Aorta (tissue), 5 donors: ENCODE results near the gene UNC13A. TPM values are rescaled to one million over a fixed set of nuclear protein-coding genes. Genes with fewer than 3 reads are reported as not detected.
"Not testable (repeated sequence)": the region's sequence is repeated elsewhere in the genome, so short reads cannot be mapped to it uniquely, and the experiment has no call there.

Experiments
- ATAC-seq: fragments of 200-7000 bp; cut with Tn5 transposase; one replicate; pipeline ENCODE4 v1.9.1; 2022; ENCODE audit warnings: moderate library complexity; ENCODE audit not compliant: low FRiP score
- DNase-seq, 2 donors: peaks; one replicate each; pipeline ENCODE4 v3.0.0-alpha.2; 2020
- H3K27ac ChIP-seq, 2 donors: one replicate each; pipeline ENCODE4 v1.5.1; 2013; ENCODE audit warnings: low read length in 2 of 2, mild to moderate bottlenecking in 2 of 2, moderate library complexity in 2 of 2, control low read depth in 1 of 2, inconsistent platforms in 1 of 2, low read depth in 1 of 2
- H3K27me3 ChIP-seq, 2 donors: one replicate each; pipeline ENCODE4 v1.6.1; 2013; ENCODE audit warnings: control low read depth in 1 of 2, low read length in 1 of 2, mild to moderate bottlenecking in 1 of 2, moderate library complexity in 1 of 2; ENCODE audit not compliant: insufficient read depth in 2 of 2, control insufficient read depth in 1 of 2
- H3K36me3 ChIP-seq, 2 donors: one replicate each; pipeline ENCODE4 v1.6.1; 2013; ENCODE audit warnings: control low read depth in 1 of 2, low read length in 1 of 2, mild to moderate bottlenecking in 1 of 2; ENCODE audit not compliant: insufficient read depth in 2 of 2, control insufficient read depth in 1 of 2
- H3K4me1 ChIP-seq, 2 donors: one replicate each; pipeline ENCODE4 v1.6.1; 2013; ENCODE audit warnings: low read length in 2 of 2, control low read depth in 1 of 2, mild to moderate bottlenecking in 1 of 2, moderate library complexity in 1 of 2; ENCODE audit not compliant: insufficient read depth in 2 of 2, control insufficient read depth in 1 of 2
- H3K4me3 ChIP-seq, 2 donors: one replicate each; pipeline ENCODE4 v1.5.1; 2013; ENCODE audit warnings: low read length in 2 of 2, control low read depth in 1 of 2, mild to moderate bottlenecking in 1 of 2
- H3K9me3 ChIP-seq: one replicate; pipeline ENCODE4 v1.6.1; 2013; ENCODE audit warnings: mild to moderate bottlenecking, low read length; ENCODE audit not compliant: control insufficient read depth
- WGBS, 2 donors: extraction: QIAGEN DNeasy Blood & Tissue Kit; methylation state at CpG; one replicate each; pipeline ENCODE4 v1.1.7; 2013; 5-methylcytosine and 5-hydroxymethylcytosine counted together
- intact Hi-C, 2 donors: fragments of 100-400 bp; cut with DNase I; formaldehyde crosslinking; loops; one replicate each; pipeline versions ENCODE4 v1.14.2 to v1.15.0; 2022
- polyA plus RNA-seq, 2 donors: library from polyadenylated mRNA; stranded (reverse); fragments of 200-250 nt; gene quantifications; one replicate each; pipeline ENCODE4 v1.2.3, GENCODE V29; 2013
- total RNA-seq, 2 donors: library from RNA; stranded (reverse); fragmentation: NEBNext Ultra II Directional; extraction: Animal tissue kit (Norgen Biotek cat#: 25700); gene quantifications; one replicate each; pipeline ENCODE4 v1.2.1, GENCODE V29; 2021
- donor health status: healthy with polysubstance abuse.
- donor health status: Bipolar disorder and iron deficiency.
- donor health status: DM: no; HTN: no; CAD: no.
- donor health status: DM: no; HTN: no; CAD: no.
- donor health status: DM: yes; HTN: yes; CAD: no.

Gene UNC13A
- total and polyA plus RNA-seq, 4 donors, result 0.38 to 2.8 (median 1.9) TPM

- ATAC-seq, result no peak
- Histone ChIP-seq H3K27ac (no peak overlapping the region), H3K4me3 (no peak overlapping the region), H3K27me3 (no peaks in the 10 kb centered on the region), H3K9me3 (no peaks in the 10 kb centered on the region), H3K36me3 (no peaks in the 10 kb centered on the region), H3K4me1 (no peaks in the 10 kb centered on the region)
- DNase-seq, result no peak
- 59 to 60% methylated on average over 8 of the region's 8 CpGs for WGBS, 2 donors
- intact Hi-C loops, result no loop called here
Observed at GRCh38 chr19:17602217-17602616, 85.9 kb downstream of the UNC13A start.

DNA sequence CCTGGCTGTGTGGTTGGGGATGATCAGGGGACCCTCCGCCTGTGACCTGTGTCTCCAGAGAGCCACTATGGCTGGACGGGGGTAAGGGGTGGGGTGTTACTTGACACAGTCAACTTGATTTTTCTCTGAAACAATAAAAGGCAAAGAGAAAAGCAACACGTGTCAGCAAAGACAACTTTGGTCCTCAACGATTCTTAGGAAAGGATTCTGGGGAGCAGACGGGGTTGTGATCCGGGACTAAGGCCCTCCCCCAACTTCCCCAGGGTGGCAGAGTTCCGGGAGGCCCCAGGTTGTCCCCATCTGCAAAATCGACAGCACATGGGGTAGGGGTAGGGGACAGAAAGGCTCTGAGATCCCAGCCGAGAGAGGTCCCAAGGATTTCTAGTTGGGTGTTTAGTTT lies 86.5 kb downstream of the UNC13A start:
- no peaks in the 10 kb centered on the region for H3K27me3 ChIP-seq
- H3K4me1 ChIP-seq, result no peaks in the 10 kb centered on the region
- ATAC-seq, result no peak
- no peak overlapping the region for H3K4me3 ChIP-seq
- H3K36me3 ChIP-seq, result no peaks in the 10 kb centered on the region
- no peak overlapping the region for H3K27ac ChIP-seq
- DNase-seq, result no peak
- 7 to 13% methylated on average over 9 of the region's 9 CpGs for WGBS, 2 donors
- intact Hi-C loops, result no loop called here
- H3K9me3 ChIP-seq, result no peaks in the 10 kb centered on the region

GRCh38 chr19:17599780-17600179 lies 88.4 kb downstream of the UNC13A start:
- DNase-seq, result no peak
- no peaks in the 10 kb centered on the region for H3K9me3 ChIP-seq
- intact Hi-C loops, result no loop called here
- H3K4me1 ChIP-seq, result no peaks in the 10 kb centered on the region
- no peaks in the 10 kb centered on the region for H3K27me3 ChIP-seq
- no peak overlapping the region for H3K27ac ChIP-seq
- WGBS, 2 donors, result 60 to 62% methylated on average over 10 of the region's 10 CpGs
- no peak for ATAC-seq
- H3K4me3 ChIP-seq, result no peak overlapping the region
- H3K36me3 ChIP-seq, result no peaks in the 10 kb centered on the region

GRCh38 chr19:17598953-17599352 lies 89.2 kb downstream of the UNC13A start:
- intact Hi-C loops, result no loop called here
- H3K27ac ChIP-seq, result no peak overlapping the region
- DNase-seq (no peak), ATAC-seq (no peak)
- no peaks in the 10 kb centered on the region for H3K36me3 ChIP-seq
- WGBS, 2 donors, result 87 to 88% methylated on average over 9 of the region's 9 CpGs
- H3K27me3 ChIP-seq, result no peaks in the 10 kb centered on the region
- no peak overlapping the region for H3K4me3 ChIP-seq
- no peaks in the 10 kb centered on the region for H3K9me3 ChIP-seq
- no peaks in the 10 kb centered on the region for H3K4me1 ChIP-seq

DNA sequence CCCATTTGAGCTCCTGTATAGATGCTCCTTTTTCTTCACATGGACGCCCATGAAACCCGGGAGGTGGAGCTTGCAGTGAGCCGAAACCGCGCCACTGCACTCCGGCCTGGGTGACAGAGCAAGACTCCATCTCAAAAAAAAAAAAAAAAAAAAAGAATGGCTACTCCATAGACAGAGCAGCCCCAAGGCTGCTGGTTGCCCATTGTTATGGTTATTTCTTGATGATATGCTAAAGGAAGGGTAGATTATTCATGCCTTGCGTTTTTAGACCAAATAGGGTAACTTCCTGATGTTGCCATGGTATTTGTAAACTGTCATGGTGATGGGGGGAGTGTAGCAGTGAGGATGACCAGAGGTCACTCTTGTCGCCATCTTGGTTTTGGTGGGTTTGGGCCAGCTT lies 90.1 kb downstream of the UNC13A start:
- H3K4me3 ChIP-seq, H3K9me3 ChIP-seq, DNase-seq, H3K36me3 ChIP-seq, intact Hi-C loops, H3K27me3 ChIP-seq, H3K27ac ChIP-seq, ATAC-seq, H3K4me1 ChIP-seq: not testable (repeated sequence)
- 78 to 79% methylated on average over 8 of the region's 8 CpGs for WGBS, 2 donors

GRCh38 chr19:17594296-17594695 lies 93.9 kb downstream of the UNC13A start:
- H3K27ac ChIP-seq, DNase-seq, H3K27me3 ChIP-seq, H3K9me3 ChIP-seq, H3K36me3 ChIP-seq, intact Hi-C loops, H3K4me1 ChIP-seq, H3K4me3 ChIP-seq, ATAC-seq: not testable (repeated sequence)
- 83 to 84% methylated on average over 7 of the region's 7 CpGs for WGBS, 2 donors

GRCh38 chr19:17590866-17591265 lies 97.3 kb downstream of the UNC13A start:
- H3K9me3 ChIP-seq, result no peaks in the 10 kb centered on the region
- H3K4me3 ChIP-seq, result no peak overlapping the region
- H3K27ac ChIP-seq, result no peak overlapping the region
- 46 to 94% methylated on average over 1 of the region's 1 CpG for WGBS, 2 donors
- no peaks in the 10 kb centered on the region for H3K27me3 ChIP-seq
- H3K36me3 ChIP-seq, result no peaks in the 10 kb centered on the region
- DNase-seq, result no peak
- ATAC-seq, result no peak
- intact Hi-C loops, result no loop called here
- H3K4me1 ChIP-seq, result no peaks in the 10 kb centered on the region

DNA sequence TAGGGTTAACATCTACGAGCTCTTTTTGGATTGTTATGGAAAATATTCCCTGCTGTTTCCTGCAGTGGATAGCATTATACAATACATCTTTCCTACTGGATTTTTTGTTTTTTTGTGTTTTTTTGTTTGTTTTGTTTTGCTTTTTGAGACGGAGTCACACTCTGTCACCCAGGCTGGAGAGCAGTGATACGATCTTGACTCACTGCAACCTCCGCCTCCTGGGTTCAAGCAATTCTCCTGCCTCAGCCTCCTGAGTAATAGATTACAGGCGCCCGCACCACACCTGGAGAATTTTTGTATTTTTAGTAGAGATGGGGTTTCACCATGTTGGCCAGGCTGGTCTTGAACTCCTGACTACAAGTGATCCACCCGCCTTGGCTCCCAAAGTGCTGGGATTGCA lies 102.8 kb downstream of the UNC13A start:
- H3K36me3 ChIP-seq, H3K4me3 ChIP-seq, ATAC-seq, intact Hi-C loops, DNase-seq, H3K4me1 ChIP-seq, H3K27me3 ChIP-seq, H3K27ac ChIP-seq, H3K9me3 ChIP-seq: not testable (repeated sequence)
- WGBS, 2 donors, result 55 to 63% methylated on average over 7 of the region's 7 CpGs

GRCh38 chr19:17584132-17584531 lies 104.0 kb downstream of the UNC13A start:
- Histone ChIP-seq H3K27ac (no peak overlapping the region), H3K9me3 (no peaks in the 10 kb centered on the region), H3K4me1 (no peaks in the 10 kb centered on the region), H3K4me3 (no peak overlapping the region), H3K27me3 (no peaks in the 10 kb centered on the region), H3K36me3 (peaks cover 0 to 6% of the 10 kb centered on the region in 2 donors)
- DNase-seq (no peak), ATAC-seq (no peak)
- WGBS, 2 donors, result 75 to 78% methylated on average over 3 of the region's 3 CpGs
- intact Hi-C loops, result no loop called here
